ENCODE results near the gene KLHL2.

DNA sequence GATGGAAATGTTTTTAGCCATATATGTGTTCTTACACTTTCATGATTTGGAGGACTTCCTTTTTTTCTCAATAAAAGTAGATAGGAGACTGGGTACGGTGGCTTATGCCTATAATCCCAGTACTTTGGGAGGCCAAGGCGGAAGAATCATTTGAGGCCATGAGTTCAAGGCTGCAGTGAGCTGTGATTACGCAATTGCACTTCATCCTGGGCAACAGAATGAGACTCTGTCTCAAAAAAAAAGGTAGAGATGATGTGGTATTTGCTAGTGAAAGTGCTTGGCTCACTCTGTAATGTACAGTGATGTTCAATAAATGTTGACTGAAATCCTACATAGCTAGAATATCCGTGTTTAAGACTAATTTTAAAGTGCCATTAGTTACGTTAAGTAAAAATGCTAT lies 27.4 kb downstream of the KLHL2 start:
- TF ChIP-seq, protein P1, sequence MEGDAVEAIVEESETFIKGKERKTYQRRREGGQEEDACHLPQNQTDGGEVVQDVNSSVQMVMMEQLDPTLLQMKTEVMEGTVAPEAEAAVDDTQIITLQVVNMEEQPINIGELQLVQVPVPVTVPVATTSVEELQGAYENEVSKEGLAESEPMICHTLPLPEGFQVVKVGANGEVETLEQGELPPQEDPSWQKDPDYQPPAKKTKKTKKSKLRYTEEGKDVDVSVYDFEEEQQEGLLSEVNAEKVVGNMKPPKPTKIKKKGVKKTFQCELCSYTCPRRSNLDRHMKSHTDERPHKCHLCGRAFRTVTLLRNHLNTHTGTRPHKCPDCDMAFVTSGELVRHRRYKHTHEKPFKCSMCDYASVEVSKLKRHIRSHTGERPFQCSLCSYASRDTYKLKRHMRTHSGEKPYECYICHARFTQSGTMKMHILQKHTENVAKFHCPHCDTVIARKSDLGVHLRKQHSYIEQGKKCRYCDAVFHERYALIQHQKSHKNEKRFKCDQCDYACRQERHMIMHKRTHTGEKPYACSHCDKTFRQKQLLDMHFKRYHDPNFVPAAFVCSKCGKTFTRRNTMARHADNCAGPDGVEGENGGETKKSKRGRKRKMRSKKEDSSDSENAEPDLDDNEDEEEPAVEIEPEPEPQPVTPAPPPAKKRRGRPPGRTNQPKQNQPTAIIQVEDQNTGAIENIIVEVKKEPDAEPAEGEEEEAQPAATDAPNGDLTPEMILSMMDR (IDR thresholded peaks at IDR 0.05; ENCODE audit: extremely low read depth in 1 of 2, insufficient read depth in 1 of 2, low read depth in 1 of 2, low read length in 2 of 2): no peak
- TF ChIP-seq POLR2AphosphoS5 (IDR thresholded peaks at IDR 0.05; ENCODE audit: insufficient read depth, low read depth, low read length) (no peak), POLR2A (IDR thresholded peaks at IDR 0.05; ENCODE audit: low read depth, low read length) (no peak), GATA2 (IDR thresholded peaks at IDR 0.05; ENCODE audit: insufficient read depth, insufficient read length, low read depth, low read length) (no peak), MYC (IDR thresholded peaks at IDR 0.05; ENCODE audit: low read depth, low read length) (no peak)
- TF ChIP-seq, protein P2, sequence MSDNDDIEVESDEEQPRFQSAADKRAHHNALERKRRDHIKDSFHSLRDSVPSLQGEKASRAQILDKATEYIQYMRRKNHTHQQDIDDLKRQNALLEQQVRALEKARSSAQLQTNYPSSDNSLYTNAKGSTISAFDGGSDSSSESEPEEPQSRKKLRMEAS (IDR thresholded peaks at IDR 0.05; ENCODE audit: insufficient read depth, insufficient read length): no peak

Data from endothelial cell of umbilical vein (primary cell).